ENCODE results near the gene GPR107.

The GPR107 gene

GRCh38 chr9:130166399-130166798, 112.7 kb downstream of the GPR107 start:
- DNase-seq = no peak

GRCh38 chr9:130167927-130168326, 114.2 kb downstream of the GPR107 start:
- no peak for DNase-seq

GRCh38 chr9:130171226-130172148, 117.8 kb downstream of the GPR107 start:
- no peak for DNase-seq

GRCh38 chr9:130172161-130172857, 118.6 kb downstream of the GPR107 start, which contains the start of gene NCS1:
Gene NCS1, plus strand, starts transcription at chr9:130172404. Its CDS starts 260 bp downstream, at chr9:130172664.
- DNase-seq = no peak

- DNase-seq = no peak
These were observed 119.4 kb downstream of the GPR107 start for GRCh38 chr9:130172858-130173665.

GRCh38 chr9:130173666-130173983, 119.9 kb downstream of the GPR107 start:
- no peak for DNase-seq

GRCh38 chr9:130174025-130174424, 120.3 kb downstream of the GPR107 start:
- DNase-seq = no peak

- no peak for DNase-seq
These were observed 121.2 kb downstream of the GPR107 start for GRCh38 chr9:130174920-130175321.

GRCh38 chr9:130175355-130175754, 121.6 kb downstream of the GPR107 start:
- no peak for DNase-seq

- no peak for DNase-seq
These were observed 123.1 kb downstream of the GPR107 start for GRCh38 chr9:130176760-130177159.

GRCh38 chr9:130177898-130178805, 124.4 kb downstream of the GPR107 start:
- no peak for DNase-seq

GRCh38 chr9:130179331-130179907, 125.7 kb downstream of the GPR107 start:
- no peak for DNase-seq

GRCh38 chr9:130180516-130180915, 126.8 kb downstream of the GPR107 start:
- DNase-seq = no peak

GRCh38 chr9:130181678-130182380, 128.1 kb downstream of the GPR107 start:
- DNase-seq = no peak

- no peak for DNase-seq
These were observed 128.7 kb downstream of the GPR107 start for GRCh38 chr9:130182381-130182909.

- DNase-seq = no peak
These were observed 129.5 kb downstream of the GPR107 start for GRCh38 chr9:130183133-130183762.

- no peak for DNase-seq
These were observed 131.3 kb downstream of the GPR107 start for GRCh38 chr9:130185017-130185416.

GRCh38 chr9:130185490-130186031, 131.9 kb downstream of the GPR107 start:
- no peak for DNase-seq

GRCh38 chr9:130186051-130186450, 132.3 kb downstream of the GPR107 start:
- no peak for DNase-seq

All from central memory CD4-positive, alpha-beta T cell (primary cell).